Amniotic stem cell (primary cell): ENCODE measurements around the gene ERCC6L.
"Not testable (repeated sequence)": the region's sequence is repeated elsewhere in the genome, so short reads cannot be mapped to it uniquely, and the experiment has no call there.

Source experiments
- DNase-seq: peaks from one replicate; lab custom pipeline; 2025; lab: John Stamatoyannopoulos, UW

The ERCC6L gene

DNA sequence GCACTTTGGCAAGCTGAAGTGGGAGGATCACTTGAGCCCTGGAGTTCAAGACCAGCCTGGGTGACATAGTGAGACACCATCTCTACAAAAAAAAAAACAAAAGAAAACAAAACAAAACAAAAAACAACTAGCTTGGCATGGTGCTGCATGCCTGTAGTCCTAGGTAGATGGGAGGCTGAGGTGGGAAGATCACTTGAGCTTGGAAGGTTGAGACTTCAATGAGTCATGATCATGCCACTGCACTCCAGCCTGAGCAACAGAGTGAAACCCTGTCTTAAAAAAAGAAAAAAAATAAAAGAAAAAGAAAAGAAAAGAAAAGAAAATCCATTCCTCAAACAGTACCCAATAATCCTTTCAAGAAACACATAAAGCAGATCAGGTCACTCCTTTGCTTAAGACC lies 14.9 kb upstream of the ERCC6L start:
- DNase-seq = no peak

- DNase-seq = no peak
Measured at GRCh38 chrX:72247206-72247942, 8.5 kb upstream of the ERCC6L start.

- peak; percentile 2 for DNase-seq
Measured at GRCh38 chrX:72245461-72246089, 6.7 kb upstream of the ERCC6L start.

DNA sequence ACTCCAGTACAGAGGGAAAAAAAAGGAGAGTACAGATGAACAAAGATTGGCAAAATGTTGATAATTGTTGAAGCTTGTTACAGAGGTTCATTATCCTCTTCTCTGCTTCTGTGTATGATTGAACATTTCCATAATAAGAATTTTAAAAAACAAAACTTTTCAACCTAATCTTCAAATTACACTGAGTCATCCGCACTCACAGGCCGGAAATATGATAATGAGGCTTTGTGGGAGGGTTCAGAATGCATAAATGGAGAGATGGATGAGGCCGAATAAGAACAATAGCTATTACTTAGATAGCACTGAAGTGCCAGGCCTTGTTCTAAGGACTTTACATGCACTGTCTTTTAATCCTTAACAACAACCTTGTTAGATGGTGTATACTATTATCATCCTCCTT lies 4.6 kb upstream of the ERCC6L start:
- DNase-seq = peak; percentile 24

GRCh38 chrX:72240976-72241375 lies 2.1 kb upstream of the ERCC6L start:
- DNase-seq = no peak

- no peak for DNase-seq
Measured at GRCh38 chrX:72238183-72238582, 644 bp downstream of the ERCC6L start.

- DNase-seq = no peak
Measured at GRCh38 chrX:72236841-72237240, 2.0 kb downstream of the ERCC6L start.

- no peak for DNase-seq
Measured at GRCh38 chrX:72230290-72230689, 8.5 kb downstream of the ERCC6L start.

- not testable (repeated sequence) for DNase-seq
Measured at GRCh38 chrX:72220375-72220774, 18.5 kb downstream of the ERCC6L start.

- DNase-seq = no peak
Measured at GRCh38 chrX:72216973-72217372, 21.9 kb downstream of the ERCC6L start.

GRCh38 chrX:72208126-72208800 lies 30.6 kb downstream of the ERCC6L start:
- no peak for DNase-seq

- no peak for DNase-seq
Measured at GRCh38 chrX:72207366-72207765, 31.5 kb downstream of the ERCC6L start.

DNA sequence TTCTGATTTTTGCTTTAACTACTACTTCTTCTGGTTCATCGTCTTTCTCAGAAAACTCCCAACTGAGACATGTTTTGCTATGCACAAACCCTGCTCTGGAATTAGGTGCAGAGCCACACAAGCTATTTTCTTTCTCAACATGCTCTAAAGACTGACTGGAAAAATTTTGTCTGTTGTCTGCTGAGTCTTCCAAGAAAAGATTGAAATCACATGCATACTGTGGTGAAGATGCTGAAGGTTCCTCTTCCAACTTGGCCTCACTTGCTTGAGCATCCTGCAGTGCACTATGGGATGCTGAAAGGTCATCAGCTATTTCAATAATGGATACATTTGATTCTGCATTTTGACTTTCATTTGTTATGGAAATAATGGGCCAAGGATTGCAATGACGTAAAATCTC lies 33.1 kb downstream of the ERCC6L start:
- no peak for DNase-seq

GRCh38 chrX:72203421-72203820 lies 35.4 kb downstream of the ERCC6L start:
- no peak for DNase-seq

DNA sequence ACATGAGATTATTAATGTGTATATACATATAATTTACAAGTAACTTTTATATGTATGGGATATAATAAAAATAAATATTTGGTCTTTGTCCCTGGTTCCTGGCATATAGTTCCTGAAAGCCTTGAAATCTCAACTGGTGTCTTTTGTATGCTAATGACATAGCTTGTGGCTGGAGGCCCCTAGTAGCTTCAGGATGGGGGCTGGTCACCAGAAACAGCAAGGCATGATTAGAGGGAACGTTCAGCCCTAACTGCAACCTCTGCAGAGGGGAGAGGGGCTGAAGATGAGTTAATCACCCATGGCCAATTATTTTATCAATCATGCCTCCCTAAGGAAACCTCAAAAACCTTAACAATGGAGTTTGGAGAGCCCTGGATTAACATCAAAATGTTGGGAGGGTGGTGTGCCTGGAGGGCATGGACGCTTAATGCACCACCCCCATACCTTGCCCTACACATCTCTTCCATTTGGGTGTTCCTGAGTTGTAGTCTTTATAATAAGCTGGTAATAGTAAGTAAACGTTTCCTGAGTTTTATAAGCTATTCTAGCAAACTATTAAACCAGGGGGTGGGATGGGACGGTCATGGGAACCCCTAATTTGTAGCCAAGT lies 35.9 kb downstream of the ERCC6L start:
- no peak for DNase-seq

GRCh38 chrX:72201836-72202536 lies 36.8 kb downstream of the ERCC6L start:
- DNase-seq = peak; percentile 57

DNA sequence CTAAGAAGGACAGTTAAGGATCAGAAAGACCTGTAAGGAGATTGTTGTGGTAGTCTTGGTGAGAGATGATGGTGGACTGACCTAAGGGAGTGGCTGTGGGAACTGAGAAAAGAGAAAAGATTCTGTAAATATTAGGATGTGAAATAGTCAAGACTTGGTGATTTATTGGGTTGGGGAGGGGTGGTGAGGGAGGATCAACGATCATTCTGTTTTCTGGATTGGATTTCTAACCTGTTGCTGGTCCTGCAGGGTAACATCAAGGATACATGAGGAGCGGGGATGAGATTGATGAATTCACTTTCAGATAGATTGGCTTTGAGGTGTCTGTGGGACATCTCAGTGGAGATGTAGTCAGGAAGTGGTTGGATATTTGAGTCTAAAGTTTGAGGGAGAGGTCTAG lies 55.9 kb downstream of the ERCC6L start:
- no peak for DNase-seq

DNA sequence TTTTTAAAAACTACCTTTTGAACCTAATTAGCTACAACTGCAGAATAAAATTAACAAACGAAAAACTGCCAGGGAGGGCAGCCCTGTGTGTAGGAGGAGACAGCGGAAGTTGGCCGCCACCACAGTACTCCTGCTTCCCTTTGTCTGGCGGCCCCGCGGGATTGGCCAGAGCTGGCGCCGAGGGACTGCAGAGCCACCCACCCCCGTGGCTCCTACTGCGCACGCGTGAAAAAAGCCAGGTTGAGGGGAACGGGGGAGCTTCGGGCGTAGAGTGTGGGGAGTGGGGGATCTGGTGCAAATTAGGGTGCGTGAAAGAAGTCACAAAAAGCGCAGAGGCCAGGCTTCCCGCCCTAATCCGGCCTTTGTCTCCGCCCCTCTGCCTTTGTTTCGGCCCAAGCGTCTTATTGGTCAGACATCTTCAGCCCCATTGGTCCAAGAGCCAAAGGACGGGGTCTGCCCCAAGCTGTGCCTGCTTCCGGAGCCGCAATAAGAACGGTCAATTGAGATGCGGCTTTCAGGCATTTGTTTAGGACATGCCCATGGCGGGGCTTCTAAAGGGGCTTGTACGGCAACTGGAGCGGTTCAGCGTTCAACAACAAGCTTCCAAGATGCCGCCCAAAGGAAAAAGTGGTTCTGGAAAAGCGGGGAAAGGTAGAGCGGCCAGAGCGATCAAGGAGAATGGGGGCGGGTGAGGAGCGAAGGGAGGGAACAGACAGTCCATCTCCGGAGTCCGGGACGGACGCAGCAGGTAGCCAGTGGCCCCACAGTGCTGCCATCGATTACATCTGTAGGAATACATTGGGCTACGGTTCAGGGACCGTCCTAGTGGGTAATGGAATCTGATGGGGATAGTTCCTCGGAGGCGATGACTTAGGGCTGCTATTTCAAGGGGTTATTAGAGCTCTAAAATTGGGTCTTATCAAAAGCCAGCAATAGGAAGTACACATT lies 57.4 kb downstream of the ERCC6L start, which contains the start of gene PIN4:
TSS of gene PIN4 (plus strand) at position 580 of the 948 bp plus-strand sequence. CDS start at position 609, 29 bp downstream.
- DNase-seq = peak; percentile 97

DNA sequence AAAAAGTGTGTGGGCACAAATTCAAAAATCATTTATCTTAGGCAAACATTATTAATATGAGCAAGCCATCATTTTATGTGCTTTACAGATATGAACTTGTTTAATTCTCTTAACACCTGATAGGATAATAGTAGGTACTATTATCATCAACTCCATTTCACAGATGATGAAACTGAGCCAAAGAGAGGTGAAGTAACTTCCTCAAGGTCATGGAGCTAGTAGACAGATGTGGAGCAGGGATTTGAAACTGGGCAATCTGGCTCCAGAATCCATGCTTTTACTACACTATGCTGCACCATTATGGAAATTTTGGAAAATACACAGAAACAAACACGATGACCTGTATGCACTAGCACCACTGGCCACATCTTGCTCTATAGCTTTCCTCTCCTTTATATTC lies 58.3 kb downstream of the ERCC6L start:
- no peak for DNase-seq

- DNase-seq = no peak
Measured at GRCh38 chrX:72176981-72177380, 61.8 kb downstream of the ERCC6L start.

- not testable (repeated sequence) for DNase-seq
Measured at GRCh38 chrX:72176289-72176688, 62.5 kb downstream of the ERCC6L start.
